Activated CD4-positive, alpha-beta T cell treated with anti-CD3 and anti-CD28 coated beads, Interleukin-2, Interleukin-4, amounts not matched to agents 100 ng/mL and 50 ng/mL, durations not matched to agents 16 hours and 8 hours (primary cell): ENCODE results near the gene CXCL1.

ENCODE experiments used
- DNase-seq: peaks from one replicate; pipeline ENCODE4 v3.0.0-alpha.2; 2020; ENCODE audit warnings: low spot score

Gene CXCL1

DNA sequence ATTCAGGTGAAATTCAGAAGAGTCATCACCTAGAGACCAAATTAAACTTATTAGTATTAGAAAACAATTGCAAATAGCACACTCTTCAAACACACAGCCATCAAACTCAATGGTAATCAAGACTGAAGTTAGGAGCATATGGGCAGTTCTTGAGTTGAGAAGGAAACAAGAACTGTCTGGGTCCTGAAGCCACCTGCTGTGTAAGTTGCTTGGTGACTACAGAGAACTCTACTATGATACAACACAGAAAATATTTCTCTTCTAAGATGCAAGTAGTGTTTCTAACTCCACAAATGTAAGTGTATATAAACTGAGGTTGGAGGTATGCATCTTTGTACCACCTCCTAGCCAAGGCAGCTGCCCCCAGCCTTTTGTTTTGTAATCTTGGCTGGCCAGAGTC is 16.4 kb upstream of the CXCL1 start:
- no peak for DNase-seq

DNA sequence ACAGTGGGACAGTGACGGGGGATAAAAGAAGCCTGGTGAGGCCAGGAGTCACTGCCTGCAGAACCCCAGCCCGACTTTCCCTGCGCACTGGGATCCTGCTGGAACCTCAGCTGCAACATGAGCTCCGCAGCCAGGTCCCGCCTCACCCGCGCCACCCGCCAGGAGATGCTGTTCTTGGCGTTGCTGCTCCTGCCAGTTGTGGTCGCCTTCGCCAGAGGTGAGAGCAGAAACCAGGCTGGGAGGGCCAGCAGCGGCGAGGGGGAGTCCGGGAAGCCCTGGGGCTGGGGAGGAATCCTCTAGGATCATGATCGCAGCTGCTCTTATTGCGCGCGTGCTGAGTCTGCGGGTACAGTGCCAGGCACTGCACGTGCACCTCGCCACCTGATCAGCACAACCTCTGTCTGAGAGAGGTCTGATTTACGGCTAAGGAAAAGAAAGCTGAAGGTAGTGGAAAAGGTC is 15.9 kb upstream of the CXCL1 start, which contains the start of gene PF4V1:
PF4V1 (plus strand) TSS at position 51 of the 459 bp plus-strand sequence; CDS start at position 118, 67 bp downstream.
- DNase-seq = no peak

DNA sequence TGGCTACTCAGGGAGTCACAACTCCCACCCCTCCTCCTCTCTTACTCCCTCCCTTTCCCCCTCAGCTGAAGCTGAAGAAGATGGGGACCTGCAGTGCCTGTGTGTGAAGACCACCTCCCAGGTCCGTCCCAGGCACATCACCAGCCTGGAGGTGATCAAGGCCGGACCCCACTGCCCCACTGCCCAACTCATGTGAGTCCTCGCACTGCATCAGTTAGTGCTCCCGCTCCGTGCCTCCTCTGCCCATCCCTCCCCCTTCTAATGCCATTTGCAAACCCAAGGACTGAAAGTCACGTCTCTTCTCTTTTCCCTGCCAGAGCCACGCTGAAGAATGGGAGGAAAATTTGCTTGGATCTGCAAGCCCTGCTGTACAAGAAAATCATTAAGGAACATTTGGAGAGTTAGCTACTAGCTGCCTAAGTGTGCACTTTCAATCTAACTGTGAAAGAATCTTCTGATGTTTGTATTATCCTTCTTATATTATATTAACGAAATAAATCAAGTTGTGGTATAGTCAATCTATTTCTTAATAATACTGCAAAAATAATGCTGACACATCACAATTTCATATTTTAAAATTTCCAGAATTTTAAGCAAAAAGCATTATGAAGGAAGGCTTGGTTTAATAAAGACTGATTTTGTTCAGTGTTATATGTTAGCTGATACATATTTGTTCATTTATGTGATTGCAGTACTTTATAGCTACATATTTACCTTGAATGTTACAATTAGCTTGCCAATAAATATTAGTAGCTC is 15.3 kb upstream of the CXCL1 start:
- DNase-seq = no peak

DNA sequence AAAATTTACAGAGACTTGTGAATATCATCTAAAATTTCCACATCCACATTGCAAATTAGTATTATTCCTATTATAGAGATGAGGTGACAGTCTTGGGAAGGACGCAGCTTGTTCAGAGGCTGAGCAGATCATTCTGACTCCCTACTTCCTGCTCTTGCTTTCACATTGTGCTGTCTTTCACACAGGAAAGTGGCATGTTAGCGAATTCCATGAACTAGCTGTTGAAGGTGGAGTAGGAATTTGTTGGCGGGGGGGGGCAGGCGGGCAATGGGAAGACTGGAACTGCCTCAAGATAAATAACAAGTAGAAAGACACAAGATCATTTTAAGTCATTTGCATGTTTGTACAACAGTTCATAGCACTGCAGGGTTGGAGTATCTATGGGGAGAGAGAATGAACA is 13.8 kb upstream of the CXCL1 start:
- DNase-seq = no peak

DNA sequence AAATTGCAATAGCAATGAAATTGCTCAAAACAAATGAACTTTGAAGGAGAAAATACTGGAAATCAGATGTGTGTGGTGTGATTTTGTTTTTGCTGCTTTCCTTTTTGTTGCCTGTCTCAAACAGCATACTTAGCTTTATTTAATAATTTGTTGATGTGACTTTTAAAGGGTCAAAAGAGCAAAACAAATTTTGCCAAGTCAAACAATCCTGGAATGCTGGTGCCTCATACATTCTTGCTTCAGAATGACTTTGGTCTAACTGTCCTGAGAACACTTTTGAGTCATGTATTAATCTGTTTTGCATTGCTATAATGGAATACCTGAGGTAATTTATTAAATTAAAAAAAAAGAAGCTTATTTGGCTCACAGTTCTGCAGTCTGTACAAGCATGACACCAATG is 12.7 kb upstream of the CXCL1 start:
- DNase-seq = no peak

DNA sequence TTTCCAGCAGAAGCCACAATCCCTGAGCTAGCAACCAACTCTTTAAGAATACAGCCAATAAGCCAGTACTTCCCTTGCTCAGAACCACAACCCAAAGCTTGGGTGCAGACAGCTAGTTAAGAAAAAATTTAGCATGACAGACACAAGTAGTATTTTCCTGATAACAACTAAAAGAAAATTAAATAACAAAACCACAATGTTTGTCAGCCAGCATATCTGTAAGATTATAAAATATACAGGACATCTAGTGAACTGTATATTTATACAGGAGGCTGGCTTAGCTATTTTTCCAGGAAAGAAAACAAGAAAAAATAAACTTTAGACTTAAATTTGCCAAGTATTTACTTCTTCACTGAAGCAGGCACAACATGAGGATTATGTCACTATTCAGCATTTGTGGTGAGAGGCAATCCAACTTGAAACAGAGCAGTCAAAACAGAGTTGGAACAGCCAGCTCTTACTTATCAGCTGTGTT is 9.5 kb upstream of the CXCL1 start:
- DNase-seq = no peak

DNA sequence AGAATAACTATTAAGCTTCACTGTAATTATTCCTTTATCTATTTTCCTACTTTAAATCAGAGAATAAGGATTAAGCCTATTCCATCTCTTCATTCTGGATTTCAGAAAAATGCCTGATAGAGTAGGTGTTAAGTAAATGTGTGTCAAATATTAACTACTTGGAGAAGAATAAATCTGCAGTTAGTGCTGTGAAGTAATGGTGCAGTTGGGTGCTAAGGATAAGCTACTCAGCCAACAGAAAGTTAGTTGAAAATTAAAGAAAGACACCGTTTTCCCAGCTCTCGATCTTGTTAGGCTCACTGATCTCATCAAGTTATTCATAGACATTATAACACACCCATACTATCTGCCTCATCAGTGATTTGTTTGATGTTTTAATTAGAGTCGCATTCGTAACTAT is 9.0 kb upstream of the CXCL1 start:
- no peak for DNase-seq

DNA sequence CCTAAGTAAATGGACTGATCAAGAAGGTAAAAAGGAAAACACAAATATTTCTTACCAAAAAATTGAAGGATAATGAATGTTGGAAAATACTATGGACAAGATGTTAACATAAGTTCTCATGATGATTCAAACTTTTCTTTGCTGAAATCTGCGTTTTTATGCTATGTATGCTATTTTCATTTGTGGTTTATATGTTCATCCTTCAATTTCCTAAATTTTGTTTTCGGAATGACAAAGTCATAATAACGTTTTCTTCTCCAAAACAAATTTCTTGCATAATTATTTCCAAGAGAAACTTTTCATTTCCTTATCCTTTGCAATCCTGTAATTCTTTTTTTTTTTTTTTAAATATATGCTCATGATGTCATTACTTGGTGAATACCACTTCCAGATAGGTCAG is 8.3 kb upstream of the CXCL1 start:
- no peak for DNase-seq

DNA sequence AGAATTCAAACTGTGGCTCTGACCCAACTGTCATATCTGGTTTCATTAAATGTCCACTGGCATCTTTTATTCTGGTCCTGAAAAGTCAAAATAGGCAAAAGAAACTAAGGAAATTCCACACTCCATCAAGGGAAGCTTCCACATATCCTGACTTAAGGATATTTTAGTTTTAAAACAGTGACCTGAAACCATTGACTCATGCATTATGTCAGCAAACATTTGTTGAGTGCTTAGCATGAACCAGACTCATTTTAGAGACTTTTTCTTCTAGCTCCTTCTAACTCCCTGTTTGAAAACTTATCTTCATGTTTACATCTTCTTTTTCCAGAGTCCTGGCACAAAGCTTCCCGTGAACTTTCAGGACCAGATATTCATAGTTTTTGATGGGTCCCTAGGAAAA is 6.9 kb upstream of the CXCL1 start:
- no peak for DNase-seq

DNA sequence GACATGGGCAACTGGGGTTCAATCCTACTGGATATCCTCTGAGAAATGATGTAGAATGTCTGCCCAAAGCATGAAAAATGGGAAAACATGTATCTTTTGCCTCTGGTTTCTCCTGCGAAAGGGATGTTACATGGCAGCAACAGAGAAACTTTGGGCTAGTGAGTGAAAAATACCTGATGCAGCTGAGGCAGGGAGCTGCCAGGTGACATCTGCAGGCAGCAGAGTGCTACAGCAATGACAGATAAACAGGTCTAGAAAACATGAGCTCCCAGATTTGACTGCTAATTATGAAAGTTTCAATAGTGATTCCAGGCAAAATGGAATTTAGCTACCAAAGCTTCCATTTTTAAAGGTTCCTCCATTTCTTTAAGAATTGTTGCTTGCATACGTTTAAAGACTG is 4.8 kb upstream of the CXCL1 start:
- DNase-seq = peak; percentile 3

DNA sequence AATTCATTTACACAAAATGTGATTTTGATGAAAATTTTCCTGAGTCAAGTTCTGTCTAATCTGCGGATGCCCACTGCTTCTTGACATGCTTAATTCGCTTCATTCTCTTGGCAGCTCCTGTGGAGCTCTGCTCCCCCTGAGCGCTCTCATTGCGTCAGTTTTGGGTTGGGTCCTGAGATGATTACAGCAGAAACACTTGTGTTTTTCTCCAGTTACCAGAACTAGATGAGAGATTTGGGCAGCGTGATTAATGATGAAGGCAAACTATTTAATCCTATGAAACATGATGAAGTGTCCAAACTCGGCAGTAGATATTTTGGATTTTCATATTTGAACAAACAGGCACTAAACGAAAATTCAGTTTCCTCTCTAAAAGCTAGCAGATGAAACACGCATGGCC is 4.2 kb upstream of the CXCL1 start:
- DNase-seq = no peak

DNA sequence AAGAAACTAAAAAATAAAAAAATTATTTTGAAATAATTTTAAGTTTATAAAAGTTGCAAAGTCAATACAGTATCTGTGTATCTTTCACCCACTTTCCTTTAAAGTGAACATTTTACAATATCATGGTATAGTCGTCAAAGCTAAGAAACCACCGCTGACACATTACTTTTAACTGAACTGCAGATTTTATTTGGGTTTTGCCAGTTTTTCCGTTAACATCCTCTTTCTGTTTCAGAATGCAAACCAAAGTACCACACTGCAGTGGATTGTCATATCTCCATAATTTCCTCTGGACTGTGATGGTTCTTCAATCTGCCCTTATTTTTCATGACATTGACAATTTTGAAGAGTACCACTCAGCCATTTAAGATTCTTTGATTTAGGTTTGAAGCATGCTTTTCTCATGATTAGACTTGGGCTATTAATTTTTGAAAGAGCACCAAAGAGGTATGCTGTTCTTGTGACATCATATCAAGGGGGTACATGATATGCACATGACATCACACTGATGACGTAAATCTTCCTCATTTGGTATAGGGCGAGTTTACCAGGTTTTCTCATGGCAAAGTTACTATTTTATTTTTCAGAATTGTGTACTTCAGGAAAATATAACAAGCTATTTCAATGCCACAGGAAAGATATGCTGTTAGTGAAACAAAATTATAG is 3.6 kb upstream of the CXCL1 start:
- no peak for DNase-seq

DNA sequence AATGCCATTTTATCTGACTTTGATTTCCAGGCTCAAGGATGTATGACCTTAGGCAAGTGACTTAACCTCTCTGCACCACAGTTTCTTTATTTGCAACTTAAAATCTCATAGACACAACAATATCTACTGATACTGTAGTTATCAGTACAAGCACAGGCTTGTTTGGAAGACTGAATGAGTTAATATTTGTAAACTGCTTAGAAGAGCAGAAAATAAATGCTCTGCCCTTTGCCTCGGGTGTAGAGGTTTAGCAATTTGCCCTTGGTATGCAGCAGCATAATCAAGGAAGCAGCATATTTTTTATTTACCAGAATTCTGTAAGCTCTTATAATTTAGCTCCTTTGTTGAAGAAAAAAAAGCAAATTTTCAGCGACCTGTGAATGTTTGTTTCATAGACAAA is 2.9 kb upstream of the CXCL1 start:
- DNase-seq = no peak

DNA sequence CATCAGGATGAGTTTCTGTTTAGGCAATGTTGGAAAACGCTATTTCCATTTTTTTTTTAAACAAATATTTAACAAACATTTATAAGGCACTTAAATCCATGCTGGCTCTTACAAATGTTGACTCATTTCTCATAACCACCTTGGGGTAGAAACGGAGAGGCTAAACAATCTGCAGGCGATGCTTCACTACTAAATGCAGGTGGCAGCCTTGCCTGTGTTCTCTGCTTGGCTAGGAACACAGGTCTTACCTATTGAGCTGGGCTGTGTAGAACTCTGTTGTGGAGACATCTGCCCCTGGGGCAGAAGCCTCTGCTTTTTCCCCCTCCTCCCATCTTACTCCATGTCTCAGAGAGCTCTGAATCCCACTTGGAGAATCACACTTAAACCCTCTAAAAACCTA is 1.4 kb upstream of the CXCL1 start:
- no peak for DNase-seq

DNA sequence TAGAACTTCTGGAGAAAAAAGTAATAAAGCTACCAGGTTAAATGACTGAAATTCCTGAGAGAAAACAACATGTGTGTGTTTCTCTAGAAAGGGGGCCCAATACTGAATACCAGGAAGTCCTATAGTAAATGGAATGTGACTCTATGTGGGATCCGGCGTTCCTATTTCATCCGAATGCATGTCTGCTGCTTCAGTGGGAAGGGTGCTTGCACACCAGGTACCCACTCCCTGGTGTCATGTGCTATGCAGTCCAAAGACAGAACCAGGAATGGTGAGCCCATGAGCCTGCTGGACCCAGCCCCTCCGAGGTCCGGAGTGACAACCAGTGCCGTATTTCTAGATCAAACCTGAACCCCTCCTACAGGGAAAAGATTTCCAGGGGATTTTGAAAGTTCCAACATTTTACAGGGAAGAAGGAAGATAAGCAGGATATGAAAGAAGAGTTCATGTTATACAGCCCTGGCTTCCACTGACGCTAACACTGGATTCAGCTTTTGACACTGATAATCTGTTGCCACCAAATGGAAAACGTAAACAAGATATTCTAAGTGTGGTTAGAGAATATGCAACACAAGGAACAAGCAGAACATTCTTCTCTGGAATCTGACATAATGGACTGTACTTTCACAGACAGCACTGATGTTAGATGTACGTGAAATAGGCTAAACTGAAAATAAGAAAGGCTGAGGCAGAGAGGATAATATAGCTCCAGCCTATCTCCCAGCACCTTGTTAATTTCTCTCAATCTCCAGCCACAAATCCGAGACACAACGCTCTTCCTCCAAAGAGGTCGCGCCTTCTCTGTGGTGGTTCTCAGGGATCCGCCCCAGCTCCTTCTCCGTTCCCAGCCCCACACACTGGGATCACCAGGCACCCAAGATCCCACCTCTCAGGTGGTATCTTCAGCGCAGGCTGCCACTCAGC is 725 bp upstream of the CXCL1 start:
- DNase-seq = no peak

DNA sequence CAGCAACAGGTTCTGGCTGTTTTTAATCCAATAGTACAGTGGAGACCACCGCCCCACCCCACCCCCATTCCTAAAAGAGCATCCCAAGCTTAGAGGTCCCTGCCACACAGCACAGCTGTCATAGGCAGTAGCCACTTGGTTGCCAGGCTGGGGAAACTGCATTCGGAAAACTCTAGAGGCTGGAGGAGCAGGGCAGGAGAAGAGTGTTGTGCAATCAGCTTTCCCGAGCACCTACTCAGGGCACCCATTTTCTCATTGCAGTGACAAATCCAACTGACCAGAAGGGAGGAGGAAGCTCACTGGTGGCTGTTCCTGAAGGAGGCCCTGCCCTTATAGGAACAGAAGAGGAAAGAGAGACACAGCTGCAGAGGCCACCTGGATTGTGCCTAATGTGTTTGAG is 1.1 kb downstream of the CXCL1 start:
- no peak for DNase-seq

DNA sequence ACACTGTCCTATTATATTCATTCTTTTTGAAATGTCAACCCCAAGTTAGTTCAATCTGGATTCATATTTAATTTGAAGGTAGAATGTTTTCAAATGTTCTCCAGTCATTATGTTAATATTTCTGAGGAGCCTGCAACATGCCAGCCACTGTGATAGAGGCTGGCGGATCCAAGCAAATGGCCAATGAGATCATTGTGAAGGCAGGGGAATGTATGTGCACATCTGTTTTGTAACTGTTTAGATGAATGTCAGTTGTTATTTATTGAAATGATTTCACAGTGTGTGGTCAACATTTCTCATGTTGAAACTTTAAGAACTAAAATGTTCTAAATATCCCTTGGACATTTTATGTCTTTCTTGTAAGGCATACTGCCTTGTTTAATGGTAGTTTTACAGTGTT is 1.6 kb downstream of the CXCL1 start:
- DNase-seq = no peak

DNA sequence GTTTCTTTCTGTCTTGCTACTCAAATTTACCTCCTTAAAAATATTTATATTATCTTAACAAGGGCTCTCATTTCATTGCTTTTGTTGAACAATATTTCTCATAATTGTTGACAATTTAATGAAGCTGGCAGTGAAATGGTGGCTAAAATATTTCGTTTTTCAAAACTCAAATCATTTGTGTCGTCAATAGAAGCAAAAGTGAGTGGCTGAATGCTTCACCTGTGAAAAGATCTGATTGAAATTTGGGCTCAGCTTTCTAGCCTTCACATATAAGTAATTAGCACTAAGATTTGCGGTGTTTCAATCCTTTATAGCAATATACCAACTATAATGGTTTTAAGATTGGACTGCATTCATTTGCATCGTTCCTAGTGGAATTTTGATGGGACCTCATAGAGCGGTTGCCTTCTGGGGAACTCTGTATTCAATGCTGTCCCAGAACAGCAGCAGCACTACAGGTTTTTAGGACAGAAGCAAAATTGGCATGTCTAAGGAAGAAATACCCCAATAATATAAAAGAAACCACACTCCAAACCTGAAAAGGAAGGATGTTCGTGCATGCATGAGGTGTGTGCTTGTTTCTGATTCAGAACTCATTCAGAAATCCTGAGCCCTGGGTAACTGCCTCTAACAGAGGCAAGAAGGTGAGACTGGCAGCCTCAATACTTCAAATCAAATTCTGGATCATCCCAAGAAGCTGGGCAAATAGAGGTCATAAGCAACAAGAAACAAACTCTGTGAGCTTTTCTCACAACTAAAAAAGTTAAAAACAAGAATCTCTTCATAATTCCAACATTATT is 2.5 kb downstream of the CXCL1 start:
- DNase-seq = no peak

DNA sequence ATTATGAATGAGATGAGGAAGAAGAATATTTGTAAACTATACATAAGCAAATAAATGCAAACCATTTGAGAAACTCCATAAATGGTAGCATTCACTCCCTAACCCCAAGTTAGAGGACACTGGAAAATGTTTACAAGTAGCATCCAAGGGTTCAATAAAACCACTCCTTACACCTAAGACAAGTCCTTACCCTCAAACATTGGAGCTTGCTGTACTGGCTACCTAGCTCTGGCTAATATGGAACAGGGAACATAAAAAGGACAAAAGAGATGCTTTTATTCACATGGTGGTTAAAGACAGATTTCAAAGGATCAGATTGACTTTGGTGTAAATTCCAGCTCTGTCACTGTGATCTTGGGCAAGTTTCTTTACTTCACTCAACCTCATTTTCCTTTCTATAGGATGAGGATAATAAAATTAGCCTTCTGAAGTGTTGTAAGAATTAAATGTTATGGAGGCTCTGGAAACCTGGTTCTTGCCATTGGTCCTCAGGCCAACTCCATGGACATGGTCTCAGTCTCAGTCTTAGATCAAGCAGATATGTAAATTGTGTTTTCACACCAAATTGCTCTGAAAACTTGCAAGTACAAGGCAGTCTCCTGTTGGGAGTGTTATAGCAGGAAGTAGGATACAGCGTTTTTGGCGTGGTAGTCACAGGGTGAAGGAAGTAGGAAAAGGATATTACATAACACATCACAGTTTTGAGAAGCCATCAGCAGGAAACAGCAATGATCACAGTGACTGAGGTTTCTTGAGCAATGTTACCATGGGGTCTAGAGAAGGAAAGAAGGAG is 3.3 kb downstream of the CXCL1 start:
- DNase-seq = no peak

DNA sequence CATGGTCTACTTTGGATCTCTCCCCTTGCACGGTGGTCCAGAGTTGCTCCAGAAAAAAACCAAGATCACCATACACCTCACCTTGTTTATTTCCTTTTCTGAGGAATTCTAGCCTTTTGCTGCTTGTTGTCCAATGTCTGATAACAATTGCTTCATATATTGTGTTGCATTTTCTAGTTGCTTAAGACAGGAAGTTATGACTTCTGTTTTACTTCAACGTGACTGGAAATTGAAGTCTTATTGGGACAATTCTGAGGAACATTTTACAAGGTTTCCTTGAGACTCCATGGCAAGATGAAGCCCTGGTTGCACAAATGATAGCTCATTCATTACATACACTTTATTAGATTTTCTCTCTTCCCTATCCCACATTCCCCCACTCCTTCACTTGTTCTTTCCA is 5.2 kb downstream of the CXCL1 start:
- no peak for DNase-seq

DNA sequence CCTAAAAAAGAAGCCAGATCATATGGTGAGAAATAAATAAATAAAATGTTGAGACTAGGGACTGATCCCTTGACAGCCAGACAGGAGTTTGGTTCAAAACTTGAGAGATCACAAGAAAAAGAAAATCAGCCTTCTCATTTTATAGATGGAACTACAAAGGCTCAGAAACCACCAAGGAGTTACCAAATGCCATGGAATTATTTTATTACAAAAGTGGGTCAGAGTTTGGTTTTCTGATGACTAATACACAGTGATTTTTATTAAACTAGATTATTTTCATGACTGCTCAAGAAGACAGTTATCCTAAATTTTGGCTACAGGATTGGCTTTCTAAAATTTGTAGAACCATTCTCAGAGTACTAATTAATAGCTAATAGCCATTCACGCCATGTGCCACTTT is 6.2 kb downstream of the CXCL1 start:
- no peak for DNase-seq
